GM18499 (cell line): ENCODE results near the gene SEMA3C.

Source experiments
- ATAC-seq: cut with Tn5 transposase; IDR thresholded peaks from one replicate; pipeline ENCODE4 v1.9.1; 2021; ENCODE audit warnings: moderate number of reproducible peaks; ENCODE audit not compliant: insufficient read depth, unreplicated experiment

The SEMA3C gene

GRCh38 chr7:80859272-80859970 lies 59.4 kb downstream of the SEMA3C start:
- no peak for ATAC-seq

- ATAC-seq, result no peak
These were observed 60.5 kb downstream of the SEMA3C start for GRCh38 chr7:80858141-80858903.

- no peak for ATAC-seq
These were observed 62.1 kb downstream of the SEMA3C start for GRCh38 chr7:80856769-80857168.

- ATAC-seq, result no peak
These were observed 66.9 kb downstream of the SEMA3C start for GRCh38 chr7:80851896-80852476.

GRCh38 chr7:80848841-80849240 lies 70.0 kb downstream of the SEMA3C start:
- no peak for ATAC-seq

GRCh38 chr7:80847895-80848294 lies 71.0 kb downstream of the SEMA3C start:
- no peak for ATAC-seq

- no peak for ATAC-seq
These were observed 71.8 kb downstream of the SEMA3C start for GRCh38 chr7:80847027-80847426.

- ATAC-seq, result no peak
These were observed 73.9 kb downstream of the SEMA3C start for GRCh38 chr7:80844916-80845315.

- no peak for ATAC-seq
These were observed 75.7 kb downstream of the SEMA3C start for GRCh38 chr7:80843018-80843677.

- ATAC-seq, result no peak
These were observed 76.6 kb downstream of the SEMA3C start for GRCh38 chr7:80842022-80842790.

GRCh38 chr7:80841423-80841955 lies 77.4 kb downstream of the SEMA3C start:
- ATAC-seq, result no peak

- ATAC-seq, result no peak
These were observed 78.2 kb downstream of the SEMA3C start for GRCh38 chr7:80840681-80841080.

GRCh38 chr7:80839855-80840254 lies 79.0 kb downstream of the SEMA3C start:
- no peak for ATAC-seq

GRCh38 chr7:80838643-80839042 lies 80.2 kb downstream of the SEMA3C start:
- no peak for ATAC-seq

GRCh38 chr7:80837345-80837744 lies 81.5 kb downstream of the SEMA3C start:
- ATAC-seq, result no peak

GRCh38 chr7:80835251-80835650 lies 83.6 kb downstream of the SEMA3C start:
- no peak for ATAC-seq

GRCh38 chr7:80833289-80834268 lies 85.3 kb downstream of the SEMA3C start:
- no peak for ATAC-seq

- ATAC-seq, result no peak
These were observed 86.8 kb downstream of the SEMA3C start for GRCh38 chr7:80832006-80832405.
